NCI-H2081 treated with DMSO at 0.1 percent for 48 hours (cell line): ENCODE data around the gene NPY4R2.
"Not testable (repeated sequence)": the region's sequence is repeated elsewhere in the genome, so short reads cannot be mapped to it uniquely, and the experiment has no call there.

Experiments used
- DNase-seq: peaks from one replicate; lab custom pipeline; 2025; lab: John Stamatoyannopoulos, UW

The NPY4R2 gene

DNA sequence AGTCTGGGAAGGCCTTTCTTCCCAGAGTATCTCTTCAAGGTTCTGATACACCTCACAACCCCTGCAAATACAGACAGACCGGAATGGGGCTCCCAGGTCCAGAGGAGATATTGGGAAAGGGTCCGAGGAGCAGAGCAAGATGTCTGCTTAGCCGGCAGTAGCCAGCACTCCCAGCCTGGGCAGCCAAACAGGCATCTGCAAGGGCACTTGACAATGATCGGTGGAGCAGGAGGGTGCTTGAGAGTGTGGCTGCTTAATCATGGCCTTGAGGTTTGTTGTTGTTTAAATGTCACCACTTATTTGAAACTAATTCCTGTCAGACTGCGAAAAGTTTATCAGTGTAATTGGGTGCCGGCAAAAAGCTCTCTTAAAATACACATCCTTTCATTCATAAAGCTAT, 15.0 kb downstream of the NPY4R2 start:
- not testable (repeated sequence) for DNase-seq

DNA sequence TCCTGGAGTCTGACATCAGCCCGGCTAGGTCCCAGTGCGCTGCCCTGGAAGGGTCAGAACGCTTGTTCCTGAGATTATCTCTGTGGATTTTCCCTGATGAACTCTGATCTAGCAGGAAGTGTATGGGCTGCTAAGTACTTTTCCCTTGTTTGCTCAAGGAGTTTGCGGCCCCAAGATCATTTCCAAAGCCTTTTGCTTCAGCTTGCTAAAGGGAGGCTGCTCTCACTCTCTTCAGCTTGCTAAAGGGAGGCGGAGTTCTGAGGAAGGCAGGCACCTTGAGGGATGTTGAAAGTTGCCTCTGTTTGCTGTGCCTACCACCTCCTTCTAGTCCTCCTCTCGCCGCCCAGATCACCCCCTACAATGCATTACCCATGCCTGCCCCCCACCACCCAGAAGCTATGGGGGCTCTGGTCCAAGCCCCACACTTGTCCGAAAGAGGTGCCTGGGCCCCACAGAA, 18.3 kb downstream of the NPY4R2 start:
- DNase-seq = not testable (repeated sequence)

DNA sequence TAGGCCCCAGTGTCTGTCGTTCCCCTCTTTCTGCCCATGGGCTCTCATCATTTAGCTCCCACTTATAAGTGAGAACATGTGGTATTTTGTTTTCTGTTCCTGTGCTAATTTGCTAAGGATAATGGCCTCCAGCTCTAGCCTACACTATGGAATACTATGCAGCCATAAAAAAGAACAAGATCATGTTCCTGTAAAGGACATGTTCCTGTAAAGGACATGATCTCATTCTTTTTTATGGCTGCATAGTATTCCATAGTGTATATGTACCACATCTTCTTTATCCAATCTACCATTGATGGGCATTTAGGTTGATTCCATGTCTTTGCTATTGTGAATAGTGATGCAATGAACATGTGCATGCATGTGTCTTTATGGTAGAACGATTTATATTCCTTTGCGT, 19.2 kb downstream of the NPY4R2 start:
- DNase-seq = not testable (repeated sequence)

DNA sequence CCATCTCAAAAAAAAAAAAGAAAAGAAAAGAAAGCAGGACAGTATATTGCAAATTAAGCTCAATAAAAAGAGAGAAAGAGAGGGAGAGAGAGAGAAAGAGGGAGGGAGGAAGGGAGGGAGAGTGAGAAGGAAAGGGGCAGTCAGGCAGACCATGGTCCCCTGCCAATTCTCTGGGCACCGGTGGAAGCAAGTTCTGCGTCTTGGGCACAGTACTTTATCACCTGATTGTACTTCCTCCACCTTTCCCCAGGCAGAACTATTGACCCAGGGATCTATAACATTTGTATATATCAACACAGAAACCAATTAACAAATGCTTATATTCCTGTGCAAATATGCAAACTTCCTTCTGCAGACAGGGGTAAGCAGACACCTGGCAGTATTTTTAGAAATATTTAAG, 22.4 kb downstream of the NPY4R2 start:
- DNase-seq = not testable (repeated sequence)

DNA sequence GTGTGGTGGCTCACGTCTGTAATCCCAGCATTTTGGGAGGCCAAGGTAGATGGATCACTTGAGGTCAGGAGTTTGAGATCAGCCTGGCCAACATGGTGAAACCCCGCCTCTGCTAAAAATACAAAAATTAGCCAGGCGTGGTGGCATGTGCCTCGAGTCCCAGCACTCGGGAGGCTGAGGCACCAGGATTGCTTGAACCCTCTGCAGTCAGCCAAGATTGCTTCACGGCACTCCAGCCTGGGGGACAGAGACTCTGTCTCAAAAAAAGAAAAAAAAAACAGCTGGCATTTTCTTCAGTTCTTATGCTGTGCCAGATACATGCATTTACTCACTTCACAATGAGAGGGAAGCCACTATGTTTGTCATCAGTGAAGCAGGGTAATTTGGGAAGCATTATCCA, 22.9 kb downstream of the NPY4R2 start:
- not testable (repeated sequence) for DNase-seq

DNA sequence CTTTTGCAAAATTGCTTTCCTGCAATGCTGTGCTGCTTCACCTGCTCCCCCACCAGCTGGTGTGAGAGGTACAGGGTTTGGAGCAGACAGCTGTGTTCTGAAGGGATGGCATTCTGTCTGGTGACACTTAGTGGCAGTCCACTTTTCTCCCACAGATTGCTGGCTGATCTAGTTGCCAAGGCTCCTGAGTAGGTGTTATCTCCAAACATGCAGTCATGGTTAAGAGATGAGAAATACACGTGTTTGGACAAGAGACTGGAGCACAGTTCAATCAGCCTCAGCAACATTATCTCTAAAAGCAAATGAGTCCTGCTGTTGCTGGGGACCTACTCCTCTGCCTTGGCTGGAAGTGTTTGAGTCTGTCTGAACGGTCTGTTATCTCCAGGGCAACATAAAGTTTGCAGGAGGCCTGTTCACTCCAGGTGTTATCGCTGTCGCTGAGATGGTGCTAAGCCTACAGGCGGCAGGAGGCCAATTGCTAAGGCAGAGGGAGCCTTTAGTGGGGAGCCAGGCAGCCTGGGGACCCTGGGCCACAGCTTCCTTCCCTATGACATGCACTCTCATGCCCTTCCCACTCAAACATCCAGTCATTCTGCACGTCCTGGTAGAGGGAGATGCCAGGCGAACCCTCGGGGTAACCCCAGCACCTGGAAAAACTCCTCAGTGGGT, 24.0 kb downstream of the NPY4R2 start:
- not testable (repeated sequence) for DNase-seq

DNA sequence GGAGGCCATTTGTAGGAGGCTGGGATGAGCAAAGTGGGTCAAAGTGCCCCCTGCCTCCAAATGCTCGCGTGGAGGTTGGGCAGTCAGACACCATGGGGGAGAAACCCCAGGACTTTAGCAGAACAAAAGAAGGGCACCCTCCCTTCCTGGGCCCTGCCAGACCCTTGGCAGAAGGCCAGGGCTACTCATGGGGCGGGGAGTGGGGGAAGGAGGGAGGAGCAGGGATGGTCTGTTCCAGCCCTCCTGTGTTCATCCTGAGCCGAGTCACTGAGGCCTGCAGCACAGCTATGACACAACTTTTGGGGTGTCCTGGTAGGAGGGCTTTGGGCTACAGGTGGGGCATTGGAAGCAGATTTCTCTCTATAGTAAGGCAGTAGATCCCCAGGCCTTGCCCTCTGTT, 24.9 kb downstream of the NPY4R2 start:
- DNase-seq = not testable (repeated sequence)

DNA sequence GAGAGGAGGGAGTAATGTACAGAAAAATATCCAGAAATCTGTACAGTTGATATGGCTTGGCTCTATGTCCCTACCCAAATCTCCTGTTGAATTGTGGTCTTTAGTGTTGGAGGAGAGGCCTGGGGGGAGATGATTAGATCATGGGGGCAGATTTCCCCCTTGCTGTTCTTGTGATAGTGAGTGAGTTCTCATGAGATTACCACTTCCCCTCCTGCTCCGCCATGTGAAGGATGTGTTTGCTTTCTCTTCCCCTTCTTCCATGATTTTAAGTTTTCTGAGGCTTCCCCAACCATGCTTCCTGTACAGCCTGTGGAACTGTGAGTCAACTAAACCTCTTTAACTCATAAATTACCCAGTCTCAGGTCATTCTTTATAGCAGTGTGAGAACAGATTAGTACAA, 29.0 kb downstream of the NPY4R2 start:
- not testable (repeated sequence) for DNase-seq

DNA sequence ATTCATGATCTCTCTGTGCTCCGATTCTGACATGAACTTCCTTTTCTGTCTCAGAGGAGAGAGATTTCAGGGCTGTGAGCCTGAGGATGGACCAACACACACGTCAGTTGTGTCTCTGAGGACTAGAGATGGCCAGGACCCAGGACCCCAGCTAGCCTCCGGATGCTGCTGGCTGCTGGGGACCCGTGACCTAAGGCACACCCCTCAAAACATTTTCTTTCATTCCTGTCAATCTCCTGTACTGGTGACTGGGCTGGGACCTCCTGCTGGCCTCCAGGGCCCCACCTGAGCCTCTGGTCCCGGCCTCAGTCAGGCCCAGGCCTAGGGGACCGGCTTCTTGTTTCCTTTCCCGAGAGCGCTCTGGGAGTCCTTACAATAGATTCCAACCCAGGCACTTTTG, 38.7 kb downstream of the NPY4R2 start:
- not testable (repeated sequence) for DNase-seq

DNA sequence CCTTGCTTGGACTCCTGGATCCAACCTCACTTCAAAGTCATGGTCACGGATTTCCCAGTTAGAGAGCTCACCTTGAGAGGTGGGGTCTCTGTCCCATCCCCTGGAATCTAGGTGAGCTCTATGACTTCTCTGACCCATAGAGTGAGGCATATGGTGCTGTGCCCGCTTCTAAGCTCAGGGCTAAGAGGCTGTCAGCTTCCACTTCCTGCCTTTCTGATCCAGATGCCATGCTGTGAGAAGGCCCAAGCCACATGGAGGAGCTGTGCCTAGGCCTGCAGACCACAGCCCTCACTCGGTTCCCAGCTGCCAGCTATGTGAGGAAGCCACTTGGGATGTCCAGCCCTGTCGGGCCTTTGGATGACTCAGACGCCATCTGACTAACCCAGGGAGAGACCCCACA, 41.2 kb downstream of the NPY4R2 start:
- not testable (repeated sequence) for DNase-seq

DNA sequence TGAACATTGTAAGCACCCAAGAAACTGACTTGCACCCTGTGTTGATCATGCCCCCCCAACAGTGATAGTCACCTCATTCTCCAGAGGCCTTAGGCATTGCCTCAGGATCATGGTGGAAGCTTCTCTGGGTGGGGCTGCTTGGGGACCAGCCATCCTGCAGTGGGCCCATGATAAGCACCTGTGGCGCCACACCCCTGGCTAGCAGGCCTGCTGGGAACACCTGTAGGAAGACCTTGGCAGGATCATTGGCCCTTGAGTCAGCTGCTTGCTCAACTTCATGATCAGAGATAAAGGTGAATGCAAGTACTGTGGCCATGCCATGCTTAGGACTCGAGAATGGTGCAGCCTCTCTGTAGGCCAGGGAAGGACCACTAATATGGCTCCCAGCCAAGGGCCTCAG, 42.2 kb downstream of the NPY4R2 start:
- not testable (repeated sequence) for DNase-seq

DNA sequence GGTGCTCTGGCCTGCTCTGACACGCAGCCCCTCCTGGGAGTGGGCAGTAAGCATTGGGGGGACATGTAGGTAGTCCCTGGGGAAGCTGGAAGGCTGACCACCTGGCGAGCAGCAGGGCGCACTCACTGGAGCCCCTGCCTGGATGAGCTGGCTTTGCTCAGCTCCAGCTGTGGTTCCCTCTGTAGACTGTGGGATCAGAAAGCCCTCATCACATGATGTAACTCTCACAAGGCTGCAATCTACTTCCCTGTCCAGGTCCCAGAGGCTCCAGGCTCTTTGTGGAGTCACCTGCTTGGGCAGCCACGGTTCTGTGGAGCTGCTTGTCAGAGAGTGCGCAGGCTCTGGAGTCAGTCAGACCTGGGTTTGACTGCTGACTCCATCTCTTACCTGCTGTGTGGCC, 44.3 kb downstream of the NPY4R2 start:
- not testable (repeated sequence) for DNase-seq

DNA sequence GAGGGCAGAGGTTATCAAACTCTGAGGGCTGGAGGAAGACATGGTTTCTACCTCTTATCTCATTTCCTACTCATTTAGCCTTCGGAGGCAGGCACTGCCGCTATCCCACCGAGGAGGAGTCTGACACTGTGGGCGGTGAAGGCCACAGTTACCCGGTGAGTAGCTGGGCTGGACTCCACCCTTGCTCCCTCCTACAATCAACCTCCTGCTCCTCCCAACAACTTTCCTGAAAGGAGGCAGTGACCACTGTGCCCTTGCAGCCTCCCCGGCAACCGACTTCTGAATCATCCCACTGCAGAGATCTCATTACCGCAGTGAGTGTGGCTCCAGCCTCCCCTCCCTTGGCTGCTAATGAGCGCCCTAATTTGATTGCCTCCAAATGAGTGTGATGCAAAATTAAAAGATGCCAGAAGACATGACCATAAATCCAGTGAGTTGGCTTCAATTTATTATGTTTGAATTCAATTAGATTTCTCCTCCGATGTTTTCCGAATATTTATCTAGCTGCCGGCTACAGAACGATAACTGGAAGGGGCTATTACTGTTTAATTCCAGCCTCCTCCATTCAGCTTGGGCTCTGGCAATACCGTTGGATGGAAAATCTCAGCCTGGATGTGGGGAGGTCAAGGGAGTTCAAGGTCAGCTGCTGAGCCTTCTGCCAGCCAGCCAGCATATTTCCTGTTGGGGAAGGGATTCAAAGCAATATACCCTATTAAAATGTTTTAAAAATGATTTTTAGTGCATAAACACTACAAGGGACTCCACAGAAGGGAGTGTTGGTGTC, 46.0 kb downstream of the NPY4R2 start:
- not testable (repeated sequence) for DNase-seq

DNA sequence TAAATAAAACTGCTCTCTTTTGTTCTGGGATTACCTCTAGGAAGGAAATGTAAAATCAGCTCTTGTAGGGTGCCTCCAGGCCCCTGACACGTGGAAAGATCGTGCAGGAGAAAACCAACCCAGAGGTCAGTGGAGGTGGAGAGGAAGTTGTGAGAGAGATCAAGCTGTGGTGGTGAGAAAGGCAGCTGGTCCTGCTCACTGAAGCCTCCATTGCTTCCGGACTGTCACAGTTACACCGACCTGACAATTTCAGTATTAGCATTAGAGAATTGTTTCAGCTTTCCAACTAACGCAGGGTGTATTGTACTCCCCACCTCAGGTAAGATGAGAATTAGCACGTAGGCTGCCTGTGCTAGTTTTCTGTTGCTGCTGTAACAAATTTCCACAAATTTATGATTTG, 50.5 kb downstream of the NPY4R2 start:
- not testable (repeated sequence) for DNase-seq

DNA sequence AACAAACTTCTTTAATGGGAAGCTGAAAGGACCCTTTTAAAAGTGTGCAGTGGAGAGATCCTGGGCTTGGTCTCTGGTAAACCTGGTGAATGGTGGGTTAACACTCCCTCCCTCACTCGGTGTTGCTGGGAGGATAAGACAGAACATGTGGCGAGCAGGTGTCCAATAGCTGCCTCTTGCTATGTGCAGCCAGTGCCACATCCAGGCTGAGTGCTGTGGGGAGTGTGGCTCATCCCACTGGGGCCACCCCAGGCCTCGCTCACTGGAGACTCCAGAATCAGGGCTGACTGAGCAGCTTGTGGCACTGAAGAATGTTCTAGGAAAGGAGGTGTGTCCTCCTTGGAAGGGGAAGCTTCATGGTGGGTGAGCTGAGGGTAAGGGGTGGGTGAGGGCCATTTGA, 51.6 kb downstream of the NPY4R2 start:
- DNase-seq = not testable (repeated sequence)

DNA sequence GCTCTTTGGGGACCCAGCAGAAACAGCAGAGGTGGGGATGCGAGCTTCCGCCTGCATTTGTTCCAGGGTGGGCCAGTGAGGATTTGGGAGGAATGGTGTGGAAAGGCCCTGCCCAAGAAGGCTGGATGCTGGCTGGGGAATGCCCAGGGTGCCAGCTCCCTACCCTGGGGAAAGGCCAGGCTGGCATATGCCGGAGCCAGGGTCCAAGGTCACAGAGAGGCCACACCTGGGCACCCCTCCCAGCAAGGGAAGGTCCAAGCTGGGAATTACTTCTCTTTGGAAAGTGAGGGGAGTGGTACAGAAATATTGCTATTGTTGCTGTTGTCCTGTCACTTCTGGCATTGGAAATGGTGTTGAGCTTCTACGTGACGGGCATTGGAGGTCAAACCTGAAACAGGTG, 53.1 kb downstream of the NPY4R2 start:
- not testable (repeated sequence) for DNase-seq

DNA sequence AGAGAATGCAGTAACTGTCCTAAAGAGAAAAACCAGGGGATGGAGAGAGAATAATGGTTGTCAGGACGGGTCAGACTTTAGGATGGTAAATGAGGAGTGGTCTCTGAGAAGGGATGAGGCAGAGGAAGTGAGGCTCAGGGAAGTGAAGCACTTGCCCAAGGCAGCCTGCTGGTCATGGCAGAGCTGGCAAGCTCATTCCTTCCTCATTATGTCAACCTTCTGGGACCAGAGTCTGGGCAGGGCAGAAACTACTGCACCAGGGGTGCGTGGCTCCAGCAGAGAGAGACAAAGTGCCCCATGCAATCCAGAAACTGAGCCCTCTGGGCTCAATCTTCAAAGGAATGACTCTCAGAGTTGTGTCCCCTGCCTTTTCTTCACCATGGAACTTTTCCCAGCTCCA, 53.6 kb downstream of the NPY4R2 start:
- DNase-seq = not testable (repeated sequence)
